GM19395 (cell line): ENCODE data around the gene CDCA8.

Experiments used
- ATAC-seq: cut with Tn5 transposase; IDR thresholded peaks from one replicate; pipeline ENCODE4 v1.9.1; 2021; ENCODE audit warnings: mild to moderate bottlenecking, moderate library complexity; ENCODE audit not compliant: unreplicated experiment

The CDCA8 gene

DNA sequence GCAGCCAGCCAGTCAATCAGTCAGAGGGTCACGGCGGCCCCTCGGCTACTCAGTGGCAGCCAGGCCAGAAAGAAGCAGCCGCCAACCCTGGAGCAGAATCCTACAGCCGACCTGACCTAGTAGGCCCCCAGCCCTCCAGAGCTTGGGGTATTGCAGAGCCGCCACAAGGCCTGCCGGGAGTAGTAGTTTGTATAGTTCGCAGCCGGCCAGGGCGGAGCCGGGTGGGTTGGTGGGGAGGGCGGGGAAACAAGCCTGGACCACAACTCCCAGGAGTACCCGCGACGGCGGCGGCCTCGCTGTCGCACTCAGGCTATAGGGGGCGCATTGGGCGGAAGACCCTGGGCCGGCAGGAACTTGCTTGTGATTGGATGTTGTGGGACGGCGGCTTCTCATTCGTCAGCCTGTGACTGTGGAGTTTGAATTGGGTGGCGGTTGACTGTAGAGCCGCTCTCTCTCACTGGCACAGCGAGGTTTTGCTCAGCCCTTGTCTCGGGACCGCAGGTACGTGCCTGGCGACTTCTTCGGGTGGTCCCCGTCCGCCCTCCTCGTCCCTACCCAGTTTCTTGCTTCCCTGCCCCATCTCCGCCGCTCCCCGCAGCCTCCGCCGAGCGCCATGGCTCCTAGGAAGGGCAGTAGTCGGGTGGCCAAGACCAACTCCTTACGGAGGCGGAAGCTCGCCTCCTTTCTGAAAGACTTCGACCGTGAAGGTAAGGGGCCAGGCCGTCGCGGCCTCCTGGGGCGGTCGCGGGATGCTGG lies at the start of gene CDCA8:
Gene CDCA8 (plus strand): TSS at position 439 of the 756 bp plus-strand sequence. CDS start 175 bp downstream, at position 614.
- ATAC-seq, result peak; percentile 74

DNA sequence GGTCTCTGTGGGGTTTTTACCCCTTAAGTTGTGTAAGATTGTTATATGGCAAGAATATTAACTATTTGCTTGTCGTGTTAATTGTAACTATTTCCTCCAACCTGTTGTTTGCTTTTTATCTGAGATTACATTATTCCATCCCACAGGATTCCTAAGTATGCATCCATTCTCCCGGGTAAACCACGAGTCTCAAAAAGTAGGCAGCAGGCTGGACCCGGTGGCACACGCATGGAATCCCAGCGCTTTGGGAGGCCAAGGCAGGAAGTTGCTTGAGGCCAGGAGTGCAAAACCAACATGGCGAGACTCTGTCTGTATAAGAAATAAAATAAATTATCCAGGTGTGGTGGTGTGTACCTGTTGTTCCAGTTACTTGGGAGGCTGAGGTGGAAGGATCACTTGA lies 45.0 kb upstream of the CDCA8 start:
- ATAC-seq, result no peak

DNA sequence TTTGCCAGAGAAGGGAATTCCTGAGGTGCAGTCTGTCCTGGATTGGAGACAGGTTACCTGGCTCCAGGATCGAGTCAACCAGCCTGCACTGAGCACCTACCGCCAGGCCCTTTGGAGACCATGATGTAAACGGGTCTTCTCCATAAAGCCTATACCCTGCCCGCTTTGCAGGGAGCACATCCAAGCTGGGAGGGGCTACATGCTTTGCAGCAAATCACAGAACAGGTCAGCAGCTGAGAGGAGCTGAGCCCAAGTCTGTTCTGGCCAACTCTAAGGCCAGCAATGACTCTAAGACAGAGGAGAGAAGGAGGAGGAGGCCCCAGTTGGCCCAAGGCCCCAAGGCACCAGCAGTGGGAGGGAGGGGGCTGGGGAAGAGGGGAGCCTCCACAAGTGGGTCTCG lies 42.1 kb upstream of the CDCA8 start:
- ATAC-seq, result no peak

DNA sequence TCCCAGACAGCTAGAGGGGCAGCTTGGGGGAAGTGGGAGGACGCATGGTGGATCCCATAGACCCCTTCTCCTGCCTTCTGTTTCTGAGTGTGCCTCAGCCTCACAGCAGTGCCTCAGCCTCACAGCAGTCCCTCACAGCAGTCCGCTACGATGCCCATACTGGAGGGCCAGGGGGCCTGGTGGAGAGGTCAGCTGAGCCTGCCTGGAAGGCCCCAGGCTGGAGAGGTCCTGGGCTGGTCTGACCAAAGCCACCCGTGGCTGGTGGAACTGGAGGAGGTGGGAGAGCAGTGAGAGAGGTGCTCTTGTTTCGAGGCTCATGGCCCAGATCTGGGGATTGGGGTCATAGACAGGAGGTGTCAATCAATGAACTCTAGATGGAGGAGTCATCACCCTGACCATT lies 41.6 kb upstream of the CDCA8 start:
- no peak for ATAC-seq

DNA sequence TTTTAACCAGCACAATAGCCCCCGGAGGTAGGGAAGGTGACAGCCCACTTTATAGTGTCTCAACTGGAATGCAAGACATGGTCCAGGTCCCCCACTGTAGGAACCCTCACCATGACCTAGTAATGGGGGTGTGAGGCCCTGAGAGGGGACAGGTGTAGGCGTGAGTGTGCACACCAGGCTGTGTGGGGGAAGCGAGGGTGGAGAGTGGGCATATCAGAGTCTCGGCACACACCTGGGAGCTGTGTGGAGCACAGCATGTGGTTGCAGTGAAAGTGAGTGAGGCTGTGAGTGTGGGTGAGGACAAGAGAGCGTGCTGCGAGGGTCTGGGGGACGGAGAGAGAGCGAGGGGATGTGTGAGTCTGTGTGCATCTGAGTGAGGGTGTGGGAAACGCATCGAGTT lies 40.5 kb upstream of the CDCA8 start:
- ATAC-seq, result no peak

DNA sequence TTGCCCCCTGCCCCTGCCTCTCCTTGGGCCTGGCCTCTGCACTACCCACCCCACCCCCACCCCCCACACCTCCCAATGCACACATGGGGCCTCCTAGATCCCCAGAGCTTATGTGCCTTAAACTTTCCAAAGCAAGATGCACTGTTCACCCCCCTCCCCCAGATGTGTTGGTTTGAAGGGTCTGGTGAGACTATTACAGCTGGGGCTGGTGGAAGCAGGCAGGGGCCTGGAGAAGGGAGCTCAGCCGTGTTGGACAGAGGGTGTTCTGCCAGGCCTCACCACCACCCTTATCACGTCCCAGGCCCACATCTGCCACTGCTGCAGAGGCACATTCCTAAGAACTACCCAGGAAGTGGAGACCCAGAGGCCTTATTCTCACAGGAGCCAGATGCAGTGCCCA lies 39.3 kb upstream of the CDCA8 start:
- ATAC-seq, result no peak

DNA sequence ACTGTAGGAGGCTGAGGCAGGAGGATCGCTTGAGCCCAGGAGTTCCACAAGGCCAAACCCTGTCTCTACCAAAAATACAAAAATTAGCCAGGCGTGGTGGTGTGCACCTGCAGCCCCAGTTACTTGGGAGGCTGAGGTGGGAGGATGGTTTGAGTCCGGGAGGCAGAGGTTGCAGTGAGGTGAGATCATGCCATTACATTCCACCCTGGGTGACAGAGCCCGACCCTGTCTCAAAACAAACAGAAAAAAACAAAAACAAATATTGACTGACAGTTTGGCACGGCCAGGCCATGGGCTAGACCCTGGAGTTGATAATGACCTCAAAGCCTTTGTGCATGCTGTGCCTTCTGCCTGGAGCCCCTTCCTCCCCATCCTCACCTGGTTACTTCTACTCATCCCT lies 38.4 kb upstream of the CDCA8 start:
- ATAC-seq, result no peak

DNA sequence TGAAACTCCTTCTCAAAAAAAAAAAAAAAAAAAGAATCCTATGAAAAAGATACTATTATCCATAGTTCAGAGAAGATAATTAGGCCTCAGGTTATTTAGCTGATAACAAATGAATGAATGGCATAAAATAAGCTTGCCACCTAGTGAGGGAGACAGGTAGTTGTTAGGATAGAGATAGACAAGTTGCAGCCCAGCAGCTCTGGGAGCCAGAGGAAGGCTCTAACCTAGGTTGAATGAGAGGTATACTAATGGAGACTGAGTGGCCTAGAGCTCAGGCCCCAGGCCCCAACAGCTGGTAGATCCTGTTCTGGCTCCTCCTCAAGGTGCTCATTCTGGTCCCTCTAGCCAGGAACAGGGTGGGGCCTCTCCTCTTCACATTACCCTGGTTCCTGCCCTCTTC lies 37.0 kb upstream of the CDCA8 start:
- ATAC-seq, result no peak

DNA sequence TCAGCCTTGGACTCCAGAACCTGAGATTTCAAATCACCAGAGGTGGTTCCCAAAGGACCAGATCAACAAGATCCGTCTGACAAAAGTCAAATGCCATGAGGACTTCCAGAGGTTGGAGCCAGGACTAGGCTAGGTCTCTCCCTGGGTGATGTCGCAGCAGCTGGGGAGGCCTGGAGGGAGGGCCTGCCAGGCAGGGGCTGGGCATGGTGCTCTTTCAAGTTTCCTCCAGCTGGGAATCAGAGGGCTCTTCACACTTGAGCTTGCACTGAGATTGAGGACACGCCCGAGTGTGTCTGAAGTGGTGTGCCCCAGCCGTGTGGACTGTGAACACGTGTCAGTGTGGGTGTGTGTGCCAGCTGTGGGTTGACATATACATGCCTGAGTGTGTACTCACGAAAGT lies 36.3 kb upstream of the CDCA8 start:
- no peak for ATAC-seq

DNA sequence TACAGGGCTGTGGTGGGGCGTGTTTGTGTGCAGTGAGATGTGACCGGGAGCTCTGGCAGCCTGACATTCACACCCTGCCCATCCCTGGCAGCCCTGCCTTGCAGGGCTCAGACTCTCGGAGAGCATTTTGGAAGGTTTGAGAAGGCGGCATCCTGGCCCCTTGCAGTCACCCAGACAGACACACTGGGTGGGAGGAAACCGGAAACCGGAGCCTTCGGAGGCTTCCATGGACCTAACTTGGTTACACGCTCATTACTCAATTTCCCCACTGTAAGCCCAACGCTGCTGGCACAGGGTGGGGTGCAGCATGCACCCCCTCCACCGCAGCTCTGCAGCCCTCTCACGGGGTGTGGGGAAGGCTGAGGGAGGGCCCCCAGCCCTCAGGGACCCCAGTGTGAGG lies 35.4 kb upstream of the CDCA8 start:
- no peak for ATAC-seq

DNA sequence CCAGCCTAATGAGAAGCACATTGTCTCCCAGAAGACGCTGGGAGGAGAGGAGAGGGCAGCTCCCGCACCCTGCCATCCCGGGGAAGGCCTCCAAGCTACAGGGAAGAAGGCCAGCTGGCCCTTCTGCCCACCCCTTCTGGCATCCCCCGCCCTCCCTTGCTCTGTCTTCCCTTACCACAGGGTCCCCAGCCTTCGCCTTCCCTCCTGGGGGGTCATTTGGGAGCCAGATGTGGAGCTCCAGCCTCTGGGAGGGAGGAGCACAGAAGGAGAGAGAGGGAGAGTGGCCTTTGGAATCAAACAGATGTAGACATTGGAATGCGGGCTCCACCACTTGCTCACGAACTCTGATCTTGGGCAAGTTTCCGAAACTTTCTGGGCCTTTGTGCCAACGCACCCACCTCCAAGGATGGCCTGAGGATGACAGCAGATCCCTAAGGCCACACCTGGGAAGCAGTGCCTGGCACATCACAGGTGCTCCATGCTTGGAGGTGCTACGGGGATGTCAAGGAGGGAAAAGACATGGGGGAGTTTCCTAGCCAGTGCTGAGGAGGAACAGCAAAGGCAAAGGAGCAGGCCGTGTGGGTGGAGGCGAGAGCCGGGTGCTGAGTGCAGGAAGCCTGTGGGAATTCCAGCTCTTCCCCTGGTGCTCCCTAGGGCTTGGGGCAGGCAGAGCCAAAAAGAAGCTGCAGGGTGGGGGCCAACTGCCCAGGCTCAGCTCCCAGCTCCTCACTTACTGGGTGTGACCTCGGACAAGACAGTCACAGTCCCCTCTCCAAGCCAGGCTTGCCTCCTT lies 34.5 kb upstream of the CDCA8 start:
- no peak for ATAC-seq

DNA sequence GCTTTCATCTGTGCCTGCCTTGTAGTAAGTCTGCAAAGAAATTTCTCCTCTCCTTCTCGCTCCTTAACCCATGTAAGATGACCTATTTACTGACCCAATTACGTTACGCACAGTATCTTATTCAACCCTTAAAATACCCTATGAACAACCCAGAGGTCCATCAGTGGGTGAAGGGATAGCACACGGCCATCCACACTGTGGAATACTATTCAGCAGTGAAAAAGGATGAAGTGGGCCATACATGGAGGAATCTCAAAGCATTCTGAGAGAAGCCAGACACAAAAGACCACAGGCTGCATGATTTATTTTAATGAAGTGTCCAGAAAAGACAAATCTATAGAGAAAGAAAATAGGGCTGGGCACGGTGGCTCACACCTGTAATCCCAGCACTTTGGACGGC lies 33.8 kb upstream of the CDCA8 start:
- no peak for ATAC-seq

DNA sequence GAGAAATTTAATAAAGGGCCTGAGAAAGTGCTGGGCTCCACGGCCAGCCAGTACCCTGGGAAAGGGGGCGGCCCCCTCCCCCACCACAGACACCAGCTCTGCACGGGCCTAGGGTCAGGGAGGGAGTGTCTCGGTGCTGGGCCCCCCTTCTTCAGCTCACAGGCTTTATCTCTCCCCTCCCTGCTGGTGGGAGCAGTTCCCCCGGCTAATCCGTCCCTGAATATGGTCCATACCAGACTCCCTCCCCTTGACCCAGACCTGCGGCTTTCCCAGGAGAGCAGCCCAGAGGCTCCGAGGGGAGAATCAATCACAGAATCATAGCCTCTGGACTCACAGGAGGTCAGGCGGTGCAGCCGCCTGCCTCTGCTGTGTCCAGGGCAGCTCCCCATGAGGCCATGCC lies 31.7 kb upstream of the CDCA8 start:
- ATAC-seq, result no peak

DNA sequence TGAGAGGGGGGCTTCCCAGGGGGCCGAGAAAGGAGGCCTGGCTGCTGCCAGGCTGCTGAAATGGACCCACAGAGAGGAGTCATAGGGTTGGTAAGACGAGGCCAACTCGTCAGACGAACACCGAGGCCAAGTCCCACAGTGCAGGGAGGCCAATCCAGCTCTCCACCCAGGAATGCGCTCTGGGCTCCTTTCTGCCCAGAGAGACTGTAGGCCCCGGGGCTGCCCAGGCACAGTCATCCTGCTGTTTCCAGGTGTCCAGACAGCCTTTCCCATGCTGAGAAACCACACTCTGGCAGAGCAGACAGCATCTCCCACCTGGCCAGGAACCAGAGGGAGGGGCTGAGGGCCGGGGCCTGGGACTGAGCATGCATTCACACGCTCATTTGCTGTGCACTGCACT lies 30.9 kb upstream of the CDCA8 start:
- ATAC-seq, result no peak

DNA sequence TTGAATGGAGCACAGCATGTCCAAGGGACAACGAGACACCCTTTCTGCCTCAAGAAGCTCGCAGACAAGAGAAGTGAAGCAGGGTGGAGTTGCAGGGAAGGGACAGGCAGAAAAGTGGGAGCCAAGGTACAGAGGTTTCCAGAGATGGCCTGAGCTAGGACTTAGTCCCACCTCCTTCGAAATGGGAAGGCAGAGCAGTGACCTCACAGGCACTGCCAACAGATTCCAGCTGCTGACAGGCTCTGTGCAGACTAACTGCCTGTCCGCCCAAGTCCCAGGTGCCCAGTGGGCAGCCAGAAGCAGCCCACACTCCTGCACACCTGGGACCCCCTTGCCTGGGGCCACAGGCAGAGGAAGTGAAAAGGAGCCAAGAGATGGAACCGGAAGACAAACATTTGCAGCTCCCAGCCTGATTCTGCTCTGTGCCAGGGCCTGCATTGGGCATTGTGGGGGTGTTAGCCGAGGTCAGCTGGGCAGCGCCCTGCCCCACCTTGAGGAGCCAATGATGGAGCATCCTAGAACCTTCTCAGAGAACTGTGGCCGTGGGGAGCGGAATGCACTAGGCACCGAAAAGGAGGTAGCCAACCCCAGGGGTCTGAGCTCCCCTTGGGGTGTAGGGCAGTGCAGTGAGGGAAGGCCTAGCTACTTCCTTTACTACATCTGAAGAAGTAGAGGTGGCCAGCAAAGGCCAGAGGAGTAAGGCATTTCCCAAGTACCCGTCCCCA lies 30.1 kb upstream of the CDCA8 start:
- ATAC-seq, result no peak

DNA sequence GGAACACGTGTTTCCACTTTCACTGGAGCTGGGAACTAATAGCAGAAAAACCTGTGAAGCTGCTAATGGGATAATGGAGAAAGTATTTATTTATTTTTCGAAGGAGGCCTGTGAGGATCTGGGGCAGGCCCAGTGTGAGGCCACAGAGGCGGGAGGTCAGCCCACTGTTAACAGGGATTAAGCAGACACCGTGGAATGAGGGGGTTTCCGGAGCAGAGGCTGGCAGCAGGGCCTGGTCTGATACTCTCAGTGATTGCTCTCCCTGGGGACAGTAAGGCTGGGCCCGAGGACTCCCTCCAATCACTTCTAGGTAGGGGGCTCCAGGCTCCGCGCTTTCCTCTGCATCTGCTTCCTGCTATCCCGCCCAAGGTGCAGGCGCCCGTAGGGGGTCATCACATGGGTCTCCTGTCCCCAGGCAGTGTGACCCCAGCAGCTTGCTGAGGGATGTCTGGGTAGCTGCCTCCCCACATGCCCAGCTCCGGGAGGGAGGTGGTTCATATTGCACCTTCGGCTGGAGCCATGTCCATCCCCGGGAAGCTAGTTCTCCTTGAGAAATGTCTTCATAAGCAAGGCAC lies 28.8 kb upstream of the CDCA8 start:
- ATAC-seq, result no peak

DNA sequence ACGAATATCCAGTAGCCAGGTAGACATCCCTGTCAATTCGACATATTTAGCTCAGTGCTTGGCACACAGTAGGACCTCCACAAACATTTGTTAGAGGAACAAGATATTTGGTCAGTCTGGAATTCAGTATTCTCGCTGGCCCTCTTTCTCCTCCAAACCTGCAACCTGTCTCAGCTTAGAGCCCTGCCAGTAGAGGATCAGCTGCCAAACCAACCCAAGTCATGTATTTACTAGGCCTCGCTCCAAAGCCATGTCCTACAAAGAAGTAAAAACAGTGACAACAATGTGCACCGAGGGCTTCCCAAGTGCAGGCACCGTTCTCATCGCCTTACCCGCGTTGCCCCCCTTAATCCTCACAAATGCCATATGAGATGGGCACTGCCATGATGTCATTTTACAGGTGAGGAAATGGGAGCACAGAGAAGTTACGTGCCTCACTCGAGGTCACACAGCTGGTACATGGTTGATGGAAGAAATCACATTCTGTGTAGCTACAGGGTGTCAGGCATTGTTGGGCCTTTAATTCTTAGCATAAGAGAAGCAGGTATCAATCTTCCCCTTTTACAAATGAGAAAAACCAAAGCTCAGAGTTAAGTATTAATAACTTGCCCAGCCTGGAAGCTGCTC lies 26.0 kb upstream of the CDCA8 start:
- no peak for ATAC-seq

DNA sequence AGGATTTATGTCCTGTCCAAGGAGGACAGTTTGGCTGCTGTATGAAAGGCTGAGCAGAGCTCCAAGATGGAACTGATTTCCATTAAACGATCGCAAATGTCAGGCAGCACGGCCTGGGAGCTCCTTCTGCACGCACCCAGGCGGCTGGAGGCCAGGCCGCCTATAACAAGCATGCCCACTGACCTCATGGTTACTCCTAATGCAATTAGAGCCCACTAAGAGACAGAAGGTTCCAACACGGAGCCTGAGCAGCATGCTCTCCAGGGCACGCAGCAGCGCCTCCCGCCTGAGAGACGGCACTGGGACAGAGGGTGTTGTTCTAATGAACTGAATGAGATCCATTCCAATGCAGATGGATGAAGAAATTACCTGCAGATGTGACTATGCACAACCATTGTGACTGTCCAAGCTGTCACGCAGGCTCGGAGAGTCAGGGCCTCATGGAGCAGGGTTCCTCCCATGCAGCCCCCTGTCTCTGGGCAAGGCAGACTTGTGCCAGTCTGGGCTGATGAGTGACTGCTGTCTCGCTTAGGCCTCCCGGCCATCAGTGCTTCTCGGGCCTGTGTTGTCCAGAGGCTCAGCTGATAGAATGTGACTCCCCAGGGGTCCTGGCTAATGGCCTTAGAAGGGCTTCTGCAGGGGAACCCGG lies 25.2 kb upstream of the CDCA8 start:
- ATAC-seq, result no peak

DNA sequence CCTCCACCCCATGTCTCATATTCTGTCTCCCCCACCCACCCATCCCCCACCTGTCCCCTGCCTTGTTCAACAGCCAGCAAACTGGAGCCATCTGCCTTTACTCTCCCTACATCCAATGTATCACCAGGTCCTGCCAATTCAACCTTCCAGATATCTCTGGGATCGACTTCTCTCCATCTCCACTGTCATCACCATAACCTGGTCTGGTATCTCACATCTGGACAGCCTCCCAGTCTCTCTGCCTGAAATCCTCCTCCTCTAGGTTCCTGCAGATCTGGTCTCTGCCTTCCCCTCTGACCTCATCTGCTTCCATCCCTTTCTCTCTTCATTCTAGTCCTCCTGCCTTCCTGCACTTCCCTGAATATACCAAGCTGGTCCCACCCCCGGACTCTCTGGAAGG lies 22.2 kb upstream of the CDCA8 start:
- ATAC-seq, result no peak

DNA sequence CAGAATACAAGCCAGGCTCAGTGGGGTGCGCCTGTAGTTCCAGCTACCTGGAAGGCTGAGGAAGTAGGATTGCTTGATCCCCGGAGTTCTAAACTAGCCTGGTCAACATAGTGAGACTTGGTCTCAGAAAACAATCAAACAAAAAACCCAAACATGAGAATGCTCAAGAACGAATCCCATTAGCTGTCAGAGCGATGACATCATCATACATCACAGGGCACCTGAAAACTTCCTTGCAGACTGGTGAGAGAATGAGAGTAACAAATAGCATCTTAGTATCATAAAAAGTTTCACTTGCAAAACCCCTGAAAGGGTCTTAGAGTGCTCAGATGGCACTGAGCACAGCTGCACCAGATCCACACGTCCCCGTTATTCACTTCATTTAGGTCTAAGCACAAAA lies 21.1 kb upstream of the CDCA8 start:
- no peak for ATAC-seq
